Spleen (tissue), 11 donors: ENCODE results near the gene MATN1. TPM values are rescaled to one million over a fixed set of nuclear protein-coding genes. Genes with fewer than 3 reads are reported as not detected.

Experiments
- DNase-seq: peaks from one replicate; pipeline ENCODE4 v3.0.0-alpha.2; 2020
- H3K27ac ChIP-seq, 8 donors: fragments of 200-600 bp; sonication (generic) in 7 of 8; 1 replicate in 4 of 8; 2 replicates in 4 of 8; pipeline versions ENCODE4 v1.5.0 to v1.8.0; 2016 to 2021; ENCODE audit warnings: inconsistent platforms in 4 of 8, mild to moderate bottlenecking in 4 of 8, moderate library complexity in 1 of 8
- H3K27me3 ChIP-seq, 7 donors: fragments of 200-600 bp; sonication (generic) in 6 of 7; replicated peaks in 1 of 7; 1 replicate in 4 of 7; 2 replicates in 3 of 7; pipeline versions ENCODE4 v1.5.0 to v1.8.0; 2016 to 2021; ENCODE audit warnings: inconsistent platforms in 3 of 7, mild to moderate bottlenecking in 1 of 7
- H3K36me3 ChIP-seq, 6 donors: fragments of 200-600 bp; sonication (generic) in 5 of 6; 1 replicate in 4 of 6; 2 replicates in 2 of 6; pipeline versions ENCODE4 v1.5.0 to v1.8.0; 2016 to 2021; ENCODE audit warnings: inconsistent platforms in 2 of 6
- H3K4me1 ChIP-seq, 6 donors: fragments of 200-600 bp; sonication (generic) in 5 of 6; 1 replicate in 3 of 6; 2 replicates in 3 of 6; pipeline versions ENCODE4 v1.5.0 to v1.8.0; 2016 to 2021; ENCODE audit warnings: inconsistent platforms in 3 of 6
- H3K4me3 ChIP-seq, 8 donors: fragments of 200-600 bp; sonication (generic) in 7 of 8; 1 replicate in 4 of 8; 2 replicates in 4 of 8; pipeline versions ENCODE4 v1.5.0 to v1.8.0; 2016 to 2021; ENCODE audit warnings: inconsistent platforms in 4 of 8, mild to moderate bottlenecking in 4 of 8, moderate library complexity in 2 of 8
- H3K9me3 ChIP-seq, 8 donors: fragments of 200-600 bp; sonication (generic) in 7 of 8; 1 replicate in 4 of 8; 2 replicates in 4 of 8; pipeline versions ENCODE4 v1.5.0 to v1.8.0; 2016 to 2021; ENCODE audit warnings: inconsistent platforms in 4 of 8
- CTCF ChIP-seq, 11 experiments: fragments of 200-600 bp in 7 of 11; fragments of 450-650 bp in 4 of 11; sonication (generic) in 4 of 11; IDR thresholded peaks in 8 of 11; conservative IDR thresholded peaks in 3 of 11; 1 replicate in 7 of 11; 2 replicates in 4 of 11; pipeline versions ENCODE4 v1.4.0 to v1.8.0; 2016 to 2021; ENCODE audit warnings: antibody characterized with exemption in 11 of 11, inconsistent platforms in 4 of 11, mild to moderate bottlenecking in 1 of 11
- POLR2A ChIP-seq, 3 donors: fragments of 450-650 bp; IDR thresholded peaks; one replicate each; pipeline ENCODE4 v1.5.1; 2017; ENCODE audit warnings: antibody characterized with exemption in 3 of 3, mild to moderate bottlenecking in 1 of 3
- POLR2AphosphoS5 ChIP-seq, 3 donors: sonication (generic); formaldehyde crosslinking; IDR thresholded peaks; one replicate each; pipeline ENCODE4 v1.5.1; 2017; ENCODE audit warnings: antibody characterized with exemption in 3 of 3
- WGBS, 5 donors: extraction: QIAGEN DNeasy Blood & Tissue Kit in 3 of 5; methylation state at CpG; one replicate each; pipeline versions ENCODE4 v1.1.5 to v1.1.7; 2013 to 2018; 5-methylcytosine and 5-hydroxymethylcytosine counted together
- intact Hi-C: fragments of 100-400 bp; cut with DNase I; formaldehyde crosslinking; loops from one replicate; pipeline ENCODE4 v1.15.0; 2023; ENCODE audit warnings: low total_unique reads
- polyA plus RNA-seq, 3 donors: library from polyadenylated mRNA; stranded (reverse); fragments of 200-250 nt; gene quantifications; one replicate each; pipeline ENCODE4 v1.2.1, GENCODE V29; 2013
- total RNA-seq, 7 donors: library from RNA; depleted of rRNA in 3 of 7; stranded (reverse); fragments of >200 nt in 3 of 7; fragmentation: NEBNext Ultra II Directional in 4 of 7; extraction: Animal tissue kit (Norgen Biotek cat#: 25700) in 4 of 7; gene quantifications; one replicate each; pipeline versions ENCODE4 v1.1.0 to v1.2.1, GENCODE V29; 2016 to 2021
- donor health status: healthy with polysubstance abuse.
- donor health status: DM: no; HTN: no; CAD: no; lungs with moderate emphysema.
- donor health status: DM: no; HTN: no; CAD: no.
- donor health status: Bipolar disorder and iron deficiency.
- donor health status: healthy.
- donor health status: DM: no; HTN: no; CAD: no.
- donor health status: DM: yes; HTN: yes; CAD: no.

MATN1 gene
- total and polyA plus RNA-seq, 10 donors = 0.04 to 1.1 (median 0.54) TPM; not detected in 1

DNA sequence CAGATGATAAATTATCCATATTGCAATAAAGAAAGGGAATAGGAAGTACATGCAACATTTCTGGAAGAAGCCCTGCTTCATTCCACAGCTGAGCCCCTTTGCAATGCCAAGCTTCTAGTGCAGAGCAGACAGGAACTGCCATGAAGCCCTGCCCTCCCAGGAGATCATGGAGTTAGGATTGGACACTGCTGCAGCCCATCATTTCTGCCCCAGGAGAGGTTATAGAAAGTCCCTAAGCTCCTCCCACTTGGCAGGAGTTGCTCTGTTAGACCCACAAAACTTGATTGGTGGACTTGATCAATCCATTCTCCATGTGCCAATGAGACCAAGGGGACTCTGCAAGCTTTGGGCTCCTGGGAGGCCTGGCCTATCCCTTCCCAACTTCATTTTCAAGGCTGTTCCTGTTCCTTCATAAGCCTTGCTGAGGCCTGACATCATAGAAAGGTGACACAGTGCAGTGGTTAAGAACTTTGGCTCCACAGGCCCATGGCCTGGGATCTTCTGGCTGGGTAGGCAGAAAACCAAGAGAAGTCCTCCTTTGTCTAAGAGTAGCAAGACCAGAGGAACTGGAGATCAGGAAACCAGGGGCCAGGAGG is 35.5 kb upstream of the MATN1 start:
- H3K4me3 ChIP-seq = peak overlapping the region in 1 of 8 donors; percentile 80
- peaks cover 0 to 14% (median 0%) of the 10 kb centered on the region in 6 donors for H3K36me3 ChIP-seq
- intact Hi-C loops = no loop called here
- H3K27me3 ChIP-seq = no peaks in the 10 kb centered on the region
- peak overlapping the region in 5 of 8 donors; percentile 7 to 99 (median 99) for H3K27ac ChIP-seq
- H3K4me1 ChIP-seq = peaks cover 56 to 97% (median 91%) of the 10 kb centered on the region in 6 donors
- H3K9me3 ChIP-seq = no peaks in the 10 kb centered on the region
- DNase-seq = no peak
- TF ChIP-seq CTCF (IDR thresholded peaks at IDR 0.05 in 8 of 11, conservative IDR thresholded peaks at IDR 0.05 in 3 of 11) (no peak), POLR2A (IDR thresholded peaks at IDR 0.05) (no peak), POLR2AphosphoS5 (IDR thresholded peaks at IDR 0.05) (no peak)

DNA sequence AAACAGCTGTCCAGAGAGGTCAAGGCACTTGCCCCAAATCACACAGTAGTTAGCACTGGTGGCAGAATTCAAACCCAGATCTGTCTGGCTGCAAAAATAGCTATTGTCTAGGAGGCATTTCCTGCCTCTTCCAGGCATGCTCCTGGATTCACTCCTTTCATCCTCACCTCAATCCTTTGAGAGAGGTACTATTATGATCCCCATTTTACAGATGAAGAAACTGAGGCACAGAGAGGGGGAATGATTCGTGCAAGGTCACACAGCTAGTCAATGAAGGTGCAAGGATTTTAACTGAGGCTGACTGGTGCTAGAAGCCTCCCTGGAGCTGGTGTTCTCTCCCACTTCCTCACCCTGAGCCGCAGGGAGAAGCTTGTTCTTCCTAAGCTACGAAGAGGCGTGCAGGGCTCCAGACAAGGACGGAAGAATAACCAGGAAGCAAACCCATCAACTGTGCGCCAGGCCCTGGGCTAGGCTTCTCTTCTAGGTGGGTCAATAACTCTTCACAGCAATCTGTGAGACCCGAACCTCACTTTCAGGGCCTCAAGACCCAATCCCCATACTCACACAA is 34.8 kb upstream of the MATN1 start:
- Histone ChIP-seq H3K27me3 (no peaks in the 10 kb centered on the region), H3K4me3 (peak overlapping the region; percentile 42 to 80 (median 72)), H3K9me3 (no peaks in the 10 kb centered on the region), H3K36me3 (peaks cover 0 to 15% (median 0%) of the 10 kb centered on the region in 6 donors), H3K4me1 (peaks cover 60 to 97% (median 92%) of the 10 kb centered on the region in 6 donors), H3K27ac (peak overlapping the region; percentile 88 to 99 (median 96))
- TF ChIP-seq CTCF (IDR thresholded peaks at IDR 0.05 in 8 of 11, conservative IDR thresholded peaks at IDR 0.05 in 3 of 11) (peak in 1 of 11 experiments; percentile 35), POLR2A (IDR thresholded peaks at IDR 0.05) (no peak)
- WGBS, 5 donors = 40 to 61% (median 49%) methylated on average over 7 of the region's 7 CpGs
- no peak for DNase-seq
- intact Hi-C loops = no loop called here

DNA sequence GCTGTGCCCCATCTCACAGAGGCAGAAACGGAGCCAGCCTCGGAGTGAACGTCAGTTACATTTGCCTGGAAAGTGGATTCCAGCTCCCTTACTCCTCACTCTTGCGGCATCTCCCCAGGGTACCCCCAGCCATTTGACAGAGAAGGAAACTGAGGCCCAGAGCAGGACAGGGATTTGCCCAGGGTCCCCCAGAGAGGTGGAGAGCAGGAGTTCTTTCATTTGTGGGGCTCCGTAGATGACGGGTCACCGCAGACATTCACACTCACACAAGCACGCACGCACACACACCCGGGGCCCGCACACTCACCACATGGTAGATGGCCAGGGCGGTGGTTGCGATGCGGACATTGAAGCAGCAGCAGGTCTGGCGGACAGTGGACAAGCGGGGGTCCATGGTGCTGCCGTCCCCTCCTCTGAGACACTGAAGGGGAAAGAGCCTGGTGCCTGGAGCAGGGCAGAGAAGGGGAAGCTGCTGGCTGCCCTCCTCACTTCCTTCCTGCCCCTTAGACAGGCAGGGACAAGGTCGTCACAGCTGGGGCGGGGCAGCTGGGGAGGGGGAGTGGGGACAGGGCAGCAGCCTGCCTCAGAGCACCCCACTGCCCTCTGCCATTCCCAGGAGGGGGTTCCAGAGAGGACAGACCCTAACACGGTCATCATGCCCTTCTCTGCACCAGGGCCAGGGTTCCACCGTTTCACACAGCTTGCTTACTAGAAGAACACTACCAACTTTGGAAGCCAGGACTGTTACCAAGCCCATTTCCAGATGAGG is 34.2 kb upstream of the MATN1 start, which contains the start of gene LAPTM5:
TSS of gene LAPTM5 (minus strand) at position 423 of the 769 bp plus-strand sequence. CDS start at position 394, 29 bp downstream.
- Histone ChIP-seq H3K9me3 (no peaks in the 10 kb centered on the region), H3K4me3 (peak within 1 kb of the TSS; percentile 42 to 80 (median 72)), H3K36me3 (peaks cover 0 to 22% (median 0%) of the 10 kb centered on the region in 6 donors), H3K27ac (peak within 1 kb of the TSS; percentile 88 to 99 (median 96)), H3K27me3 (no peaks in the 10 kb centered on the region), H3K4me1 (peaks cover 66 to 97% (median 92%) of the 10 kb centered on the region in 6 donors)
- TF ChIP-seq POLR2AphosphoS5 (IDR thresholded peaks at IDR 0.05) = peak; percentile 95 to 99 (median 97)
- peak in 6 of 11 experiments; percentile 5 to 47 (median 34) for TF ChIP-seq CTCF (IDR thresholded peaks at IDR 0.05 in 8 of 11, conservative IDR thresholded peaks at IDR 0.05 in 3 of 11)
- peak; percentile 87 to 93 (median 89) for TF ChIP-seq POLR2A (IDR thresholded peaks at IDR 0.05)
- intact Hi-C loops = no loop called here
- WGBS, 5 donors = 9 to 19% (median 10%) methylated on average over 18 to 21 of the region's 21 CpGs
- DNase-seq = peak; percentile 98
